T-cell (primary cell): ENCODE data around the gene MYO1D. TPM values are rescaled to one million over a fixed set of nuclear protein-coding genes. Genes with fewer than 3 reads are reported as not detected.

ENCODE experiments used
- ATAC-seq, 4 experiments: fragments of 200-7000 bp in 3 of 4; fragments of 150-1000 bp in 1 of 4; cut with Tn5 transposase; replicated peaks in 1 of 4; 1 replicate in 3 of 4; 2 replicates in 1 of 4; pipeline ENCODE4 v1.10.0; 2021; ENCODE audit warnings: moderate library complexity in 3 of 4, mild to moderate bottlenecking in 2 of 4, moderate number of reproducible peaks in 1 of 4
- CTCF ChIA-PET, 2 donors: fragments of 300-600 bp; sonication (Branson Sonifier 250); formaldehyde crosslinking; loops; one replicate each; lab custom pipeline; 2022; ENCODE audit warnings: antibody characterized with exemption in 2 of 2; lab: Charles Lee
- POLR2A ChIA-PET, 2 donors: fragments of 300-600 bp; sonication (Branson Sonifier 250); formaldehyde crosslinking; loops; one replicate each; lab custom pipeline; 2022; ENCODE audit warnings: antibody characterized with exemption in 2 of 2; lab: Charles Lee
- DNase-seq, 35 experiments: peaks; one replicate each; pipeline versions ENCODE4 v3.0.0 to v3.0.0-alpha.2; 2013 to 2023
- H3K27ac ChIP-seq: one replicate; pipeline ENCODE4 v1.5.1; 2013; ENCODE audit warnings: low read length
- H3K27me3 ChIP-seq, 2 experiments: replicated peaks in 1 of 2; 1 replicate in 1 of 2; 2 replicates in 1 of 2; pipeline versions ENCODE4 v1.6.1 to v1.7.0; 2013; ENCODE audit warnings: low read length in 1 of 2, mixed read lengths in 1 of 2; ENCODE audit not compliant: control insufficient read depth in 2 of 2, insufficient read depth in 2 of 2; ENCODE audit errors: extremely low read depth in 1 of 2
- H3K36me3 ChIP-seq, 2 donors: 1 replicate in 1 of 2; 2 replicates in 1 of 2; pipeline versions ENCODE4 v1.6.1 to v1.7.0; 2013; ENCODE audit warnings: low read length in 1 of 2; ENCODE audit not compliant: control insufficient read depth in 2 of 2, insufficient read depth in 1 of 2; ENCODE audit errors: extremely low read depth in 1 of 2
- H3K4me1 ChIP-seq, 2 experiments: 1 replicate in 1 of 2; 2 replicates in 1 of 2; pipeline versions ENCODE4 v1.6.1 to v1.7.0; 2013; ENCODE audit warnings: low read length in 2 of 2, mixed read lengths in 1 of 2; ENCODE audit not compliant: insufficient read depth in 2 of 2, control insufficient read depth in 1 of 2; ENCODE audit errors: extremely low read depth in 1 of 2
- H3K4me3 ChIP-seq, 2 donors: 1 replicate in 1 of 2; 2 replicates in 1 of 2; pipeline versions ENCODE4 v1.5.1 to v1.7.0; 2013; ENCODE audit warnings: mild to moderate bottlenecking in 2 of 2, low read length in 1 of 2, moderate library complexity in 1 of 2; ENCODE audit not compliant: control insufficient read depth in 1 of 2; ENCODE audit errors: extremely low read depth in 1 of 2
- H3K9me3 ChIP-seq: 2 replicates; pipeline ENCODE4 v1.7.0; 2013
- H3K27ac Mint-ChIP-seq, 2 donors: one replicate each; pipeline ENCODE4 v1.8.0; 2020 to 2021; ENCODE audit warnings: mild to moderate bottlenecking in 2 of 2, mixed read lengths in 2 of 2
- H3K27me3 Mint-ChIP-seq, 2 donors: one replicate each; pipeline ENCODE4 v1.8.0; 2021 to 2022; ENCODE audit warnings: mixed read lengths in 2 of 2
- H3K36me3 Mint-ChIP-seq: one replicate; pipeline ENCODE4 v1.8.0; 2021; ENCODE audit warnings: mixed read lengths
- H3K4me1 Mint-ChIP-seq, 3 donors: one replicate each; pipeline ENCODE4 v1.8.0; 2020 to 2022; ENCODE audit warnings: mixed read lengths in 3 of 3, mild to moderate bottlenecking in 1 of 3
- H3K4me3 Mint-ChIP-seq, 3 donors: one replicate each; pipeline ENCODE4 v1.8.0; 2020 to 2022; ENCODE audit warnings: mild to moderate bottlenecking in 3 of 3, mixed read lengths in 3 of 3, moderate library complexity in 3 of 3
- H3K9me3 Mint-ChIP-seq, 3 donors: one replicate each; pipeline ENCODE4 v1.8.0; 2020 to 2022; ENCODE audit warnings: mixed read lengths in 3 of 3
- WGBS: methylation state at CpG from one replicate; pipeline ENCODE4 v1.1.5; 2013; ENCODE audit warnings: missing lambda C conversion rate; ENCODE audit not compliant: insufficient coverage; 5-methylcytosine and 5-hydroxymethylcytosine counted together
- total RNA-seq, 35 experiments: library from RNA in 6 of 35; stranded (reverse) in 6 of 35; fragments of 120-200 nt in 1 of 35; gene quantifications; one replicate each; pipeline versions ENCODE4 v1.2.1 to v1.2.4 and lab custom pipeline; 2013 to 2026

Gene MYO1D
- total RNA-seq, 5 donors from 2014 or later (not counting 1 experiment from before 2014, with no cell fraction given): 8.3 to 11.1 (median 9.5) TPM

DNA sequence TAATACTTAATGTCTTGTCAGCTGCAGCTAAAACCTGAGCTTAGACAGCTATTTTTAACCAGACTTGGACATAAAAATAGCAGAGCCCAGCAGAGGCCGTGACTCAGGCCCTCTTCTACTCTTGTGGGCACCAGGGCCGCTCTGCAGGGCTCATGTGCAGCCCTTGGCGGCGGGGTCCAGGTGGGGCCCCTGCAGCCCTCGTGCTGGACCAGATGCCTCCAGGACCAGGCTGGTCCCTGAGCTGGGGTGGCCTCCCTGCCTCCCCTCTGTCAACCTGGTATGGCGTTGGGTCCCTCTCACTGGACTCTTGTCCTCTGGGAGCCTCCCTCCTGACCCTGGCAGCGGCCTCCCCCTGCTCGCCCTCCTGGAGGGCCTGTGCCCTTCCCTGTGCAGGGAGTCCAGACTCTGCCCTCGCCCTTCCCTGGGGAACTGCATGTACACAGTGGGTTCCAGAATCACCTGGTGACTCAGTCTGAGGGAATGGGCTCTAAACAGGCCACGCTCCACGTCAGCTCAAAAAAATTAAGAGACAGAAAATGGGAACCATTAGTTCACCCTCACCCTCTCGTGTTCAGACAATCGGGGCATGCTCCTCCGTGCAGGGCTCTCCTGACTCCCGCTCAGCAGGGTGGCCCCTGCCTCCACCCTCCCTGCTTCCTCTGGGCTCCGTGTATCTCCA, 380.4 kb downstream of the MYO1D start:
- no peak for ATAC-seq
- Mint-ChIP-seq H3K4me3 (peak overlapping the region in 1 of 3 donors; percentile 87), H3K27ac (no peak overlapping the region), H3K9me3 (no peaks in the 10 kb centered on the region), H3K36me3 (no peaks in the 10 kb centered on the region), H3K4me1 (peaks cover 40 to 53% (median 48%) of the 10 kb centered on the region in 3 donors), H3K27me3 (no peaks in the 10 kb centered on the region)
- ChIA-PET POLR2A (interaction anchor here in 1 of 2 donors (0.6 kb wide), 1 partner anchor 52 kb away, joined by 3 read pairs; no protein-coding TSS in a partner anchor), CTCF (no interaction called here)
- DNase-seq: no peak
- Histone ChIP-seq H3K27me3 (no peaks in the 10 kb centered on the region), H3K9me3 (no peaks in the 10 kb centered on the region), H3K4me1 (peaks cover 18 to 70% of the 10 kb centered on the region in 2 experiments), H3K36me3 (no peaks in the 10 kb centered on the region), H3K27ac (no peak overlapping the region), H3K4me3 (no peak overlapping the region)
- WGBS: 92% methylated on average over 14 of the region's 16 CpGs

DNA sequence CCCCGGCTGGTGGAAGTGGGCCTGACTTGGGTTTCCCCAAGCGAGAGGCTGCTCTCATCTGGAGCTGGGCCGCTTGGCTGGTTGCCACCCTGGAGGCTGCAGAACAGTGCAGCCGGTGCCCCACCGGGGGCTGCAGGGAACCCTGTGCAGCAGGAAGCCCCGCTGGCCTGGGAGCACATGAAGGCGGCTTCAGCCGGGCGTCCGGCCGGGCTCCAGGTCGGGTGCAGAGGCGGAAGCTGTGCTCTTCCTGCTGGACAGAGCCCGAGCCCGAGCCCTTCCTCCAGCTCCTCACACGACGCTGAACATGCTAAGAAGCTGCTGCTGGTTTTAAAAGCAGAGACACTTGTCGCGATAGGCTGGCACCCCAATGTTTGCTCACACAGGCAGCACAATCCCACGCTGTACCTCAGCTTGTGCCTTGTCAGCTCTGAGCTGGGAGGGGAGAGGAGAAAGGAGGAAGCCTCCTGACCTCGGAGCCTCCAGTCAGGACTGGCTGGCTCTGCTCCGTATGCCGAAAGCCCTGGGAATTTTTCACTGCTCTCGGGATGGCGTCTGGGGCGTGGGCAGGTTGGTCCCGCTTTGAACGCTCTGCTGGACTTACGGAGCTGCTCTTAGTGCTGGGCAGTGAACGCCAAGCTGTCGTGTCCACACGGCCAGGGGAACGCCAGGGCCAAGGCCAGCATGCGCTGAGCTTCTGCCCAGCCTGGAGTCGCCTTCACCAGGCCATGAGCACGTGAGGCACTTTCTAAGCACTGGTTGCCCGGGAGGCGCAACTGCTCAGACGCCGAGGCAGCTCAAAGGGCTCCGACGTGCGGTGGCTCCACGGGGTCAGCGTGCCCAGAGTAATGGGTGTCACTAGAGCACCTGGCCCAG, 381.3 kb downstream of the MYO1D start:
- H3K4me3 Mint-ChIP-seq: peak overlapping the region in 1 of 3 donors; percentile 87

DNA sequence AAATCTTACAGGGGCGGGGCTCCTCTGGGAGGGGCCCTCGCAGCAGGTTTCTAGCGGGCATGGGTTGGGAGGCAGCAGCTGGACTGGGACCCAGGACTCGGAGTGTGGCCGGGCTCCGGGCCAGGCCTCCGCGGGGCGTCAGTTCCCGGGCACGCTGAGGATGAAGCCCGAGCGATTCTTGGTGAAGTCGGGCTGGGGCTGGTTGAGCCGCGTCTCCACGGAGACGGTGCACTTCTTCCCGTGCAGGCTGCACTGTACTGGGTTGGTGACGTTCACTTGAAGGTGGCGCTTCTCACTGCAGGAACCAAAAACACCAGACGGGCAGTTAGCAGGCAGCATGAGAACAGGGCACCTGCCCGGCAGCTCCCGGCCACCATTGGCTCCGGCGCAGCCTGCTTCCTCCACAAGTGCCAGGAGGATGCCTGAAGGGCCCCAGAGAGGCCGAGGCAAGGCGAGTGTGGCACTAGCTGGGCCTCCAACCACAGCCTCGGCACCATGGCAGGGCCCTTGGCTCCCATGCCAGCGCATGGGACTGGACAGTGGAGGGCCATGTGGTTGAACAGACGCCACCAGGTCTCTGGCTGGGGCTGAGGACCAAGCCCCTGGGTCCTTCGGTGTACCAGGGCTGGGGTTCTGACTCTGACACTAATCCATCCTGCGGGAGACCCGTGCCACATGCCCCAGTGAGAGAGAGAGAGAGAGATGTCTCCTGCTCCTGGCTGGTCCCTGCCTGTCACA, 382.1 kb downstream of the MYO1D start:
- Histone ChIP-seq H3K4me3 (no peak overlapping the region), H3K27ac (no peak overlapping the region), H3K4me1 (peaks cover 24 to 68% of the 10 kb centered on the region in 2 experiments), H3K36me3 (peaks cover 5 to 6% of the 10 kb centered on the region in 2 donors), H3K9me3 (no peaks in the 10 kb centered on the region), H3K27me3 (no peaks in the 10 kb centered on the region)
- DNase-seq (no peak), ATAC-seq (peak in 1 of 4 experiments; percentile 65)
- Mint-ChIP-seq H3K27ac (no peak overlapping the region), H3K27me3 (no peaks in the 10 kb centered on the region), H3K9me3 (no peaks in the 10 kb centered on the region), H3K4me3 (peak overlapping the region in 1 of 3 donors; percentile 87), H3K4me1 (peaks cover 53 to 60% (median 56%) of the 10 kb centered on the region in 3 donors), H3K36me3 (peaks cover 4% of the 10 kb centered on the region)
- ChIA-PET CTCF (no interaction called here), POLR2A (no interaction called here)
- 94% methylated on average over 33 of the region's 34 CpGs for whole genome bisulfite sequencing

More for the DNA sequence above, 381.3 kb downstream of the MYO1D start:
- DNase-seq: peak in 8 of 35 experiments; percentile 26 to 54 (median 41)
- 83% methylated on average over 44 of the region's 45 CpGs for WGBS
- Histone ChIP-seq H3K9me3 (no peaks in the 10 kb centered on the region), H3K4me1 (peaks cover 20 to 70% of the 10 kb centered on the region in 2 experiments), H3K27ac (no peak overlapping the region), H3K36me3 (peaks cover 0 to 2% of the 10 kb centered on the region in 2 donors), H3K4me3 (no peak overlapping the region), H3K27me3 (no peaks in the 10 kb centered on the region)
- Mint-ChIP-seq H3K36me3 (no peaks in the 10 kb centered on the region), H3K27ac (no peak overlapping the region), H3K9me3 (no peaks in the 10 kb centered on the region), H3K27me3 (no peaks in the 10 kb centered on the region), H3K4me1 (peaks cover 45 to 53% (median 52%) of the 10 kb centered on the region in 3 donors)
- ChIA-PET POLR2A (interaction anchor here in 1 of 2 donors (0.6 kb wide), 1 partner anchor 53 kb away, joined by 3 read pairs; no protein-coding TSS in a partner anchor), CTCF (interaction anchor here in 1 of 2 donors (0.6 kb wide), 1 partner anchor 28 kb away, joined by 5 read pairs; no protein-coding TSS in a partner anchor)
- peak in 3 of 4 experiments; percentile 18 to 77 (median 58) for ATAC-seq

DNA sequence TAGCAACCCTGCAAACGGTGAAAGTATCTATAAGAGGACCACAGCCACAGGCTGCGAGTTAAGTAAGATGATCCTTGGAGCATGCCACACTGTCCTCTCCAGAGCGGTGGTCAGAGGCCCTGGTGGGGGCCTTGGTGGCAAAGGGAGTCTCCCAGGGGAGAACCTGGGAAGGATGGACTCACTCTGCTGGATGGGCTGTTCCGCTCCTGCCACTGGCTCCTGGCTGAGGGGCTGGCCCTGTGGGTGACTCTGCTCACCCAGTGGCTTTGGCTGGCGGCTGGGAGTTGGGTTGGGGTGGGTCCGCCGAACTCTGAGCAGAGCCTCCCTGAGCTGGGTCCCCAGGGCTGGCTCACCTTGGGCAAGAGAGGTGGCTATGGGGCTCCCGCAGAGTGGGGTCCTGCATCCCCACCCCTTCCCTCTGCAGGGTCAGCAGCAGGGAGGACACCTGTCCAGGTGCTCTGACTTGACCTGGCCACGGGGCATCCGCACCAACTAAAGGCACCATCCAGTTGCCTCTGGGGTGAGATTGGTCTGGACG, 382.9 kb downstream of the MYO1D start:
- Histone ChIP-seq H3K36me3 (peaks cover 5 to 9% of the 10 kb centered on the region in 2 donors), H3K4me3 (no peak overlapping the region), H3K9me3 (no peaks in the 10 kb centered on the region), H3K27me3 (no peaks in the 10 kb centered on the region), H3K27ac (no peak overlapping the region), H3K4me1 (peaks cover 24 to 75% of the 10 kb centered on the region in 2 experiments)
- ChIA-PET CTCF (no interaction called here), POLR2A (no interaction called here)
- Mint-ChIP-seq H3K36me3 (peaks cover 12% of the 10 kb centered on the region), H3K9me3 (no peaks in the 10 kb centered on the region), H3K4me1 (peaks cover 60 to 68% (median 63%) of the 10 kb centered on the region in 3 donors), H3K27me3 (no peaks in the 10 kb centered on the region), H3K27ac (peak overlapping the region; percentile 48 to 76), H3K4me3 (peak overlapping the region in 1 of 3 donors; percentile 87)
- ATAC-seq: no peak
- WGBS: 94% methylated on average over 10 of the region's 11 CpGs
- no peak for DNase-seq

GRCh38 chr17:32493571-32493970, 383.4 kb downstream of the MYO1D start:
- H3K4me1 Mint-ChIP-seq: peaks cover 65 to 73% (median 66%) of the 10 kb centered on the region in 3 donors
- CTCF ChIA-PET: no interaction called here
- WGBS: 92% methylated on average over 15 of the region's 15 CpGs

More at GRCh38 chr17:32493571-32493970, 383.4 kb downstream of the MYO1D start:
- POLR2A ChIA-PET: no interaction called here
- ATAC-seq (no peak), DNase-seq (no peak)
- H3K4me1 ChIP-seq: peaks cover 24 to 80% of the 10 kb centered on the region in 2 experiments
- H3K9me3 ChIP-seq: no peaks in the 10 kb centered on the region
- Mint-ChIP-seq H3K27me3 (no peaks in the 10 kb centered on the region), H3K9me3 (no peaks in the 10 kb centered on the region), H3K27ac (peak overlapping the region; percentile 48 to 52), H3K36me3 (peaks cover 14% of the 10 kb centered on the region), H3K4me3 (peak overlapping the region in 1 of 3 donors; percentile 87)
- no peaks in the 10 kb centered on the region for H3K27me3 ChIP-seq
- no peak overlapping the region for H3K4me3 ChIP-seq
- H3K36me3 ChIP-seq: peaks cover 5 to 9% of the 10 kb centered on the region in 2 donors
- no peak overlapping the region for H3K27ac ChIP-seq
